HG03135 (cell line): ENCODE measurements around the gene TRABD2B.

ENCODE experiments used
- ATAC-seq: cut with Tn5 transposase; IDR thresholded peaks from one replicate; pipeline ENCODE4 v1.9.1; 2021; ENCODE audit warnings: mild to moderate bottlenecking, moderate library complexity; ENCODE audit not compliant: unreplicated experiment

TRABD2B gene

DNA sequence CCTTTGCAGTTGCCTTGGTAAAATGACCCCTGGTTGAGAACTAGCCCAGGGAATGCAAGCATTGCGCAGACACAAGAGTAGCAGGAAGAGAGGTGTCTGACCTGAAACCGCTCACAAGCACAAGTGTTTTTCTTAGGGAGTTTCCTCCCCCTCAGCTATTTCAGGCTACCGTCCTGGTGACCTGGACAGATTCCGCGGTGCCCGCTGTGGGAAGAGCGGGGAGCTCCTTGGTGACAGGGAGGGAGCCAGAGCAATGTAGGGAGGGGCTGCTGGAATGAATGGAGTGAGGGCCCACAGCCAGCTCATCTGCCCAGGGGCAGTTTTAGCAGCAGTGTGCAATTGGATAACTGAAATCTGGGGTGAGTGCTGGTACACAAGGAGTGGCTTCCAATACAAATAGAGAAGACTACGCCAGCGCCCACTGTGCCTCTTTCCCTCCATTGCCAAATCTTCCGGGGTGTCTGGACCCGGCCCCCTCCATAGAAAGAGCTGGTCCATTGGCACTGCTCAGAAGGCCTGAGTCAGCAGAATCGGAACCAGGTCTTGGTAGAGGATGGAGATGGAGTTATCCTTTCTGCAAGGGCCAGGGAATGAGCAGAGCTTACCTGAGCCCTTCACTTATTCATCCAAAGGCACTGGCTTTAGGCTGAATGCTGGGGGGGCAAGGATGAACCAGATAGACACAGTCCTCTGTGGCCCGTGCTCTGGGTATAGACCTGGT, 82.8 kb downstream of the TRABD2B start:
- no peak for ATAC-seq

DNA sequence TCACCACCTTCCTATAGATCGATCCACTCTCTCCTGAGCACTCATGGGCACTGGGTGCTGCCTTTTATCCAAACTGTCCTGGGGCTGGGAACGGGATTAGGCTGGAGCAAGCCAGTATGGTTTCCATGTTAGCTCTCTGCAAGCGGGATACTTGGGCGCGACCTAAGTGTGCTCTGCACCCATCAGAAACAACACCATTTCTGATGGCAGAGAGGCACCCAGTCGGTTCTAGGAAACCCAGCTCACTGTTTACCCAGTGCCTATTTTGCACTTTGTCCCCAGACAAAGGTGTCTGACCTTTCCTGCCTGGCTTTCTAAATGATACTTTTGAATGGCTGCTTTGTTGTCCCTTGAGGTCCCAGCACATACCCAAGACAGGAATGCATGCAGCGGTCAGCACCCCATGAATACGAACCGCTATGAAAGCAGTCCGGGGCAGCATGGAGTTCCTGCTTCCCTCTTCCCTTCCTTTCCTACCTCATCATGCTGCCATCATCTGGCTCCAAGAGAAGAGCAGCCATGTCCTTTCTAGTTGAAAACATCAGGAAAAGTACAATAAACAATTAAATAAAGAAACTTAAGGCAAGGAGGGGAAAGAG, 83.9 kb downstream of the TRABD2B start:
- no peak for ATAC-seq

DNA sequence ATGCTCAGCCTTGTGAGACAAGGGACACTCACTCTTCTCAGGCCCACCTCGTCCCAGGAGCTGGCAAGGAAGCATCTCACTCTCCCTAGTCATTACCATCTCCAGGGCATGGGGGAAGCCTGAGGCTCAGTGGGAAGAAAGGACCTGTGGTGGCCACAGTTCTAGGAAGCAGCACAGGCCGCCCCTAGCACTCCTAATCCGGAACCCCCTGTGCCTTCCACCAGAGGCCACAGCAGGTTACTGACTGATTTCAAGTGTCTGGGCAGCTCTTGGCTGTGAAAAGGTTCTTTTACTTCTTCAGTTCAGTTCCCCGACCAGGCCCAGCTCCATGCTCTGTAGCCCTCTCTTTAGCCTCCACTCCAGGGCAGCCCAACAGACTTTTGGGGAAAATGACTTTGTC, 84.4 kb downstream of the TRABD2B start:
- ATAC-seq = no peak

DNA sequence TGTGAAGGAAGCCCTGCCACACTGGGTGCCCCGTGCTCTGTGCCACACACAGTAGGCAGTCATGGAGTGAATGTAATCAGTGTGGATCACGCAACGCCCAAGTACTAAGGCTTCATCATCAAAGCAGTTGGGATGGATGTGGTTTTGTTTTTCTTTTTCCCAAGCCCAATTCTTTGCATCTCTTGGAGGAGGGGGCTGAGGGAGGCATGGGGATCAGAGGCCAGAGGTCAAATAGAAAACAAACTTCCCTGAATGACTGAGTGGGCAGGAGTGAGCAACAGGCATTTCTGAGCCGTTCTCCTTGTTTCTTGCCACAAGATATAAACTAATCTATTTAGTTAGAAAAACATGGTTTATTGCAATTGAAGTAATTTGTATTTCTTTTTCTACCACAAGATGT, 85.3 kb downstream of the TRABD2B start:
- no peak for ATAC-seq

DNA sequence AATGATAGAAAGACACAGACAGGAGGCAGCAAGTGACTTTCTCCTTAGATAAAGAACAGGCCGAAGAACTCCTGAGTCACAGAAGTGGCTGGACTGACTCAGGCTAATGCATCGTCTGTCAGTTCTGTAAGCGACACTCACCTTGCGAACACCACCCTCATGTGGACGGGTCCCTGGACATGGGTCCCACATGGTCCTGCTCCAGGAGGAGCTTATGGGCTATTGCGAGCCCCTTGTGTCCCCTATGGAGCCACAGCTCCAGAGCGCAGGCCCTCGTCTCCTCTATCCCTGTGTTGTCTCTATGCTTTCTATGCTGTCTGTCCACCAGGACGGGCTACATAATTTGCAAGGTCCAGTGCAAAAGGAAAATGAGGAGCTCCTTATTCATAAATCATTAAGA, 85.8 kb downstream of the TRABD2B start:
- no peak for ATAC-seq

DNA sequence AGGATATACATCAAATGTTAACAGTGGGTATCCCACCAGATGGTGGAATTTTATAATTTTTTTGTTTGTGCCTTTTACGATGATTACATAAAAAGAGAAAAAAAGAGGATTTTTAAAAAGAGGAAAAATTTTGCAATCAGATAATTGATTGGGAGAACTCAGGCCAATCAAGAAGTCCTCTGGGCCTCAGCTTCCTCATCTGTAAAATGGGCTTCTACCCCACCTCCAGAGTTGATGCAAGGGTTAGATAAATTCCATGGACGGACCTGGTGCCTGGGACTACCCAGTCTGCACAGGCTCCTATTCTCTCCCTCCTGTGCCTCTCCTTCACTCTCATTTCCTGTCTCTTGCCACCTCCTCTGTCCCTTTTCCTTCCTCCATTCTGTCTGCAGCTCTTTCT, 88.9 kb downstream of the TRABD2B start:
- ATAC-seq = no peak

DNA sequence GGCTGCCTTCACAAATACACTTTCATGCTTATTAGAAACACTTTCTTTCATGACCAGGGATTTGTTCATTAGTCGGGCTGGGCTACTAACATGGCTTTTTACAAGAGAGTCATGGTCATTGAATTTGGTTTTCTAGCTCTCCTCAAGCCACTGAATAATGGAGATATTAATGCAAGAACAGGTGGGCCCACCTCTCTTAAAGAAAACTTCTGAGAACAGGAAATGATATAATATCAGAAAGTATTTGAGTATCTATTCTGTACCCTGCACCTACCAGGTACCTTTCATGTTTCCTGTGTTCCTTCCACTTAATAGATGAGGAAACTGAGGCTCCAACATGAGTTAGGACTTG, 90.0 kb downstream of the TRABD2B start:
- ATAC-seq = no peak

DNA sequence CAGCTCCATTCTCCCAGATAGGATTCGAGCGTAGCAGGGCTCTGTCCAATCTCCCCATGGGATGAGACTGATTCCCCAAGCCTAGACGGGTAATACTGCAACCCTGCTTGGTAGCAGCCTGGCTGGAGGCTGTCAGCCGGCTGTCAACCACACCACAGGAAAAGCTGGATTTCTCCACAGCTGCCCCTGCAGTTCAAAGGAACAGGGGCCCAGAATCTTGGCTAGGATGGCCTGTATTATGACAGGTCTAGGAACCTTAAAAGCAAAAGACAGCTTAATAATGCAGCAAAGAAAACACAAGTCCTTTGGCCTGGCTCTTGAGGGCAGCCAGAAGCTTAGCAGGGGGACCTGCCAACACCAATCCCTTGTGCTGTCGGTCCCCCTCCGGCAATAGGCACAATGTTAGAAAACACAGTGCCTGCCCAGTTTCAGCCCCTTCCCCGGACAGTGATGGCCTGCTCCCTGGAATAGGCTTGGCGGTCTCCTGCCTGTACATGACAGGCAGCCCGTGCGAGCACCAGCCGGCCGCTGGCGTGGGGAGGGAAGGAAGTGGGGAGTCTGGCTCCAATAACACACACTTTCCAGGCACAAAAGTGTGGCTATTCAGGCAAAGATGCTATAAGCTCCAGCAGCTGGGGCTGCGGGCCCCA, 90.5 kb downstream of the TRABD2B start:
- no peak for ATAC-seq

DNA sequence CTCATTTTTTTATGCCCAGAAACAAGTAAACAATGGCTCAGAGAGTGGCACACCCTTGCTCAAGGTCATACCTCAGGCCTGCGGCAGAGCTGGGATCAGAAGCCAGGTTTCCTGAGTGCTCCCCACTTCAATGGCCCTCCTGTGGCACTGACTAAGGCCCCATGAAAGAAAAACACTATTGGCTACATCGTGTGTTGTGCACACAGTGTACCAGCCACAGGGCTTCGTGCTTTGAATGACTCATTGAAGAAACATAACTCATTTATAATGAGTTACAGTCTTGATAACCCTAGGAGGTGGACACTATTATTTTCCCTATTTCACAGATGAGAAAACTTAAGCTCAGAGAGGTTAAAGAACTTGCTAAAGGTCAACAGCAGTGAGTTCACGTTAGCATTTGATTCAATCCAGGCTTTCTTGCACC, 91.2 kb downstream of the TRABD2B start:
- ATAC-seq = no peak

DNA sequence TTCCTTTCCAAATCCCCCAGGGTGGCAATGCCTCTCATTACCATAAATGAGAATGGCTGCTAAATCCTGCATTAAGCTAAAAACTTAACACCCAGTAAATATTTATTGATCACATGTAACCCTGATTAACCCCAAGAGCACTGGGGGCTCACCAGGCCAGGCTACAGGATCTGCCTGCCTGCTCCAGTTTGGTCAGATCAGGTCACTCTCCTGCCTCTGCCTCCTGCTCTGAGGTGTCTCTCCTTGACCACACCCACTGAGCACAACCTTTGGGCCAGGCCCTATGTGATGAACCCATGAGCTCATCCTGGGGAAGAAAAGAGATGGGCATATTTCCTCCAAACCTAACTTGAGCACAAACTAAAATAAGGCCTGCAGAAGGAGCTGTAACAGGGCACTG, 93.5 kb downstream of the TRABD2B start:
- ATAC-seq = no peak

DNA sequence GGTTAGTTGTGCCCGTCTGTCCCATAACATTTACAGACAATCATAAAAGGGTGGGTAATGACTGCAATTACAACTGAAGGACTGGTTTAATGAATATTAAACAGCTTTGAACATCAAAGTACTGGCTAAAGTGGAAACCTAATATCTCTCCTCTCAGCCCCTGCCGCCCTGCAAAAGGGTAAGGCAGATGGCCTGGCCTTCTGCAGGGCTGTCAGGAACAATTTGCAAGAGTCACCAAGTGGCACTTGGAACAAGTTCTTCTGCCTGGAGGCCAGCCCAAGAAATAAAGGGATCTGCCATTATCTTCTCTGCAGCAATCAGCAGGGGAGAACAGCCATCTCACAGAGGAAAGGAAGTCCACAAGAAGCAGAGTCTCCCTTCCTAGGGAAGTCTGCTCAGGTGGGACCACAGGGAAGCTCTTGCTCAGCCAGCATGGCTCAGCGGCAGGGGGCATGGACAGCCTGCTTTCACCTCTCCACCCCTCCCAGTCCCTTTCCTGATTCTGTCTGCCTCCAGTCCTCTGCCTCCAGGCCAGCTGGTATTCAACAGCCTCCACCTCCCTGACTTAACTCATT, 96.1 kb downstream of the TRABD2B start:
- no peak for ATAC-seq

DNA sequence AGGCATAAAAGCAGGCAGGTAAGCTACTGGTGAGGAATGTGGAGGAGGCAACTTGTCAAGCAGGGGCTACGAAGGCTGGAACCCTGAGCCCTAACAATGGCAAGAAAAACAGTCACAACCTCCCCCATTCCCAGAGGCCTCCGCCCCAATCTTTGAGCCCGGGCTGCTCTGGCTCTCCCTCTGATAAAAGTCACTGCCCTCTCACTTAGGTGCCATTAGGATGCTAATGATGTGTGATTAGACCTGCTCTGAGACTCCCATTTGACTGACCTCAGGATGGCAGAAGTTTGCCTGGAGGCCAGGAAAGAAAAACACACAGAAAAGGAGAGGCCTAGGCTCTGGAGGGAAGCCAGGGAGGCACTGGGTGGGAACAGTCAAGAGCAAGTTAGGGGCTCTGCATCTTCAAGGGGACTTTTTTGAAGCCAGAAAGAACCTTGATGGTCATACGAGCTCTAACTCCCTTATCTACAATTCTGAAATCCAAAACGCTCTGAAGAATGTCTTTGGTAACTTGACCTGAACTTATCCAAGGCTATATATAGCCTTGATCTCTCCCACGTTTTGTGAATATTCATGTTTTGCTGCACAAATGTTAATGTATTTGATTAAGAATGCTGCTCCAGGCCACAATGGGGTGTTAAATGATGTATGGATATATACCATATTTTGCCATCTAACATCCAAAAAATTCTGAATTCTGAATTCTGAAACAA, 98.9 kb downstream of the TRABD2B start:
- no peak for ATAC-seq

DNA sequence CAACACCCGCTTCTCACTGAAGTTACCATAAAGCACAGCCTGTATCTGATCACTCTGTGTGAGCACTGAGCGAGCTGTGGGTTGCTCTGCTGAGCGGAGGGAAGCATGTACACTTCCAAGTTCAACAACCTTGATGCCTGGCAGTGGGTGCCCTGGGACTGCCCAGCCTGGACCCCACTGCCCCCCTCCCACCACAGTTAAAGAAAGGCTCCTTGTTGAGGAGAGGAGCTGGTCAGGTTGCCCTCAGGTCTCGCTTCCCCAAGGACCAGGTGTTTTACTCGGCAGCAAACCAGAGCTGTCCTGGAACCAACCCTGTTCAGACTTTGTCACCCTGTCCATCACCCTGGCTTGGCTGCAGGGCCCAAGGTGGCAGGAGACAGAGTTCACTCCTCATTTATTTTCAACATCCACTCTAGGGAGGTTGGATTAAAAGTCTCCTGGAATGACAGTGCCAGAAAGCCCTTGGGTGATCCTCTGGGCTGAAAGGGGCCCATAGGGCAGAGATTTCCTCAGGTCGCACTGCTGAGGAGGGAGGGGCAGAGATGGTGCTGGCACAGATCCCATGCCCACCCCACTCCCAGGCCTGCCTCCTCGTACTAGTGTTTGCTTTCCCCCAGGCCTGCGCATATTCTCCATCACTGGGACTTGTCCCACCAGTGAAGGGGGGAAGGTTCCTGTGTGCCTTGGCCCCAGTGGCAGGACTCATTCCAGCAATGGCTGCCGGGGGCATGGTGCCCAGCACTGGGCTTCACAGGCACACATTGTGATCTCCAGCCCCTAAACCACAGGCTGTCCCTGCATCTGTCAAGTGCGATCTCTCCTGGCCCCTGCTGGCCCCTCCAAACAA, 101.7 kb downstream of the TRABD2B start:
- ATAC-seq = no peak

DNA sequence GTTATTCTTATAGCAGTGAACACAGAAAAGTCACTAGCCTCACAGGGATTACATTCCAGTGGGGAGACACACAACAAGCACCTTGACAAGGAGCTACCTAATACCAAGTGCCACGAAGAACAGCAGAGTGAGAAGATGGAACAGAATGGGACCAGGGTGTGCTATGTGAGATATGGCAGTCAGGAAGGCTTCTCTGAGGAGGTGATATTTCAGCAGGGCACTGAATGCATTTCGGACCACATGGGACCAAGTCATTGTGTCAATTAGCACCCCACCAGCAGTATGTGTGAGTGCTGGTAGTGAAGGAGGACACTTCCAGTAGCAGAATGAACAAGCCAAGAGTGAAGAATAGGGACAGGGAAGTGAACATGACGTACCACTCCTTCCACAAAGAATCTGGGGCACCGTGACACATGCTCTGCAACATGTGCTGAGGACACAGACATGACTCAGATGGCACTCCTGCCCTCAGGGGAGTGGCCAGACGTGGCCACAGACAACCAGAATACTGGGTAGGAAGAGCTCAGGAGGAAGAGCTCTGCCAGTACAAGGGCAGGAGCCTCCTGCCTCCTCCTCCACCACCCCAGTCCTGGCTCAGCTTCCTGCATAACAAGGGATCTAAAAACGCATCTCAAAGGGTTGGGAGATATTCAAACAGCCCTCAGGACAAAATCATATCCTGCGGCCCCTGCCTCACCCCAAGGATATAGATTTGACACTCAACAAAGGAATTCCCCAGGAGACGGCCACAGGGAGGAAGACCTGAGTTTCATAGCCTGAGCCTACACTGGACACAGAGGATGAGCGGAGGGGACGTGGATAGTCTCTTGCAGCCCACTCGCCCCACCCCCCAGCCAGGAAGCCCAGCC, 102.5 kb downstream of the TRABD2B start:
- no peak for ATAC-seq

DNA sequence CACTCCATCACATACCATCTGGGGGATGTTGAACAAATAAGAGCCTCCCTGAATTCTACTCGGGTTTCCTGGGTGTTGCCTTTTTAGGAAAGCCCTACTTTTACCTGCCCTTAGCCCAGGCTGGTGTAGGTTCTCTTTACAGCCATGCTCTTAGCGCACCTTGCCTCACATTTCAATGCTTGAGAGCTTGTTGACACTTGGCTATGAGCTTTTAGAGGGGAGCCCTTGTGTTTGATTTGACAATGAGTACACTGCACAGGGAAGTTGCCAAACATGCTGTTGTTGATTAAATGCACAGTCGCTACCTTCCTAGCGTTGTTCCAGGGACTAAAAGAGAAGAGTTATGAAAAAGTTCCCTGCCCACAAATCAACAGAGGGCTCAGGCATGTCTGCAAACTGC, 103.8 kb downstream of the TRABD2B start:
- ATAC-seq = no peak

DNA sequence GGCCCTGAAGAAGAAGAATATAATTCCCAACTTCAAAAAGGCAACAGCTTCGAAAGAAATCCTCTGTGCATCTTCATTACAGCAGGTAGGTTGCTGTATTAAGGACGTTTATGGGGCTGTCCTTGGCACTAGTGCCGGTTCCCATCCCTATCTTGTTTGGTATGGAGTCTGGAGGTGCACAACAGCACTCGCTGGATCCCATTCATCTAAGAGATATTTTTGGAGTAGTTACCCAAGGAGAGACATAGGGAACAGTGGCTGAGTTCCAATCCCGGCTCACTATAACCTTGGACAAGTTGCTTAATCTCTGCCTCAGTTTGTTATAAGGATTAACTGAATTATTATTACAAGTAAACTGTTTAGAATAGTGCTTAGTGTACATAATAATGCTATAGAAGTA, 106.4 kb downstream of the TRABD2B start:
- ATAC-seq = no peak

DNA sequence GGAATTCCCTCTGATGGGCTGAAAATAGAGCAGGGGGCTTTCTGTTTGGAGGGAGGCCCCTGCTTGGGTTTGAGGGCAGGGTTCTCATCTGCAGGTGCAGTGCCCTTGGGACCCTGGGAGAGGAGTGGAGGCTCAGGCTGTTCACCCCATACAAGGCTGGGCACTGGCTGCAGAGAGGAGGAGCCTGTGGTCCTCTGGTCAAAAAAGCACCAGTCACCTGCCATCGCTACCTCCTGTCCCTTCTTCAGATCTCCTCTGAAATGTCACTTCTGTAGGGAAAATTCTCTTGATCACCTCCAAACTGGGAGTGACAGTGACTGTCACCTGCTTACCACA, 108.9 kb downstream of the TRABD2B start:
- no peak for ATAC-seq

DNA sequence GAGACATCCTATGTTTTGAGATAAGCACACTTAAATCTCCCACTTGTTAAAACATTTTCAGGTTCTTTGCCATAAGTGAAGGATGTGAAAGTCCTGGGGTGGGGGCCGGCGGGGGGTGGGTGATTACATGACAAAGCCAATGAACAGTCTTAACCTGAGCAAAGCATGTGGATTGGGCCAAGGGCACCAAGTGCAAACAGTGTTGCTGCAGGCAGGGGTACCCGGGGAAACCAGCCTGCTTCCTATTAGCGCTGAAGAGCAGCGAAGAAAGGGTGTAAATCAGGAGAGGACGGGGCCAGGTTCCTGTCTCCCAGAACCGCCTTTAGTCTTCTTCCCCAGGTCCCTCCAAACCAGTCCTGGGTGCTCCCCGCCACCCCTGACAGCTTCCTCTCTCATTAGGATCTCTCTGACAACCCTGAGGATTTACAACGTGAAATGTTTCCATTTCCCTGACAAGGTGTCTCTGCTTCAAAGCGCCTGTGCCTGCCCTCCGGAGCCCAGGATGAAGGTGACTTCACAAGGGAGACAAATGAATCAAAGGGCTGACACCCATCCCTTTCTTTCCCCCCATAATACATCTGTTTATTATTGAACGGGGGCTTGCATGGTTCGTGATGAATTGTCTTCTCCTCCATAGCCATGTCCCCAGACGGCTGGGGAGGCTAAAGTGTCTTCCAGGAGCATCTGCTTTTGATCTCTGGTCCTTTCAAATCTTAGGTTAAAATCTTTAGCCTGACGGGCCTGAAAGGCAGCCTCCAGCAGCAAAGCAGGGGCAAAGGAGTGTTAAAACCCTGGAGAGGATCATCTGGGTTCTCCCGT, 109.5 kb downstream of the TRABD2B start:
- ATAC-seq = no peak

DNA sequence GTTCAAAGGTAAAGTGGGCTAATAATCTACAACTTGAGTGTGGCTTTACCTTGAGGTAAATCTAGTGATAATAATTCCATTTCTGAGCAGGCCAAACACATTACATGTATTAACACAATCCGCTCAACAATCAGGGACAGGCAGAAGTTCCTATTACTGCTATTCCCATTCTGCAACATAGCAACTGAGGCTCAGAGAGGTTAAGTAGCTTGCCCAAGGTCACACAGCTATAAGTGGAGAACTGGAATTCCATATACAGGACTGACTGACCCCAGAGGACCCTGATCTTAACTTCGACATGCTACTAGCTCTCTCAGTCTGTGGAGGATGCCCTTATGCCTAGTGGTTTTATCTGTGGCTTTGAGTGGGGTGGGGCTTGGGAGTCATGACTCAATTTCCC, 110.1 kb downstream of the TRABD2B start:
- no peak for ATAC-seq
